NCI-H128 (cell line): ENCODE data around the gene BIN1.

ENCODE experiments used
- DNase-seq: peaks from one replicate; lab custom pipeline; 2025; ENCODE audit not compliant: unreplicated experiment; lab: John Stamatoyannopoulos, UW

Gene BIN1

DNA sequence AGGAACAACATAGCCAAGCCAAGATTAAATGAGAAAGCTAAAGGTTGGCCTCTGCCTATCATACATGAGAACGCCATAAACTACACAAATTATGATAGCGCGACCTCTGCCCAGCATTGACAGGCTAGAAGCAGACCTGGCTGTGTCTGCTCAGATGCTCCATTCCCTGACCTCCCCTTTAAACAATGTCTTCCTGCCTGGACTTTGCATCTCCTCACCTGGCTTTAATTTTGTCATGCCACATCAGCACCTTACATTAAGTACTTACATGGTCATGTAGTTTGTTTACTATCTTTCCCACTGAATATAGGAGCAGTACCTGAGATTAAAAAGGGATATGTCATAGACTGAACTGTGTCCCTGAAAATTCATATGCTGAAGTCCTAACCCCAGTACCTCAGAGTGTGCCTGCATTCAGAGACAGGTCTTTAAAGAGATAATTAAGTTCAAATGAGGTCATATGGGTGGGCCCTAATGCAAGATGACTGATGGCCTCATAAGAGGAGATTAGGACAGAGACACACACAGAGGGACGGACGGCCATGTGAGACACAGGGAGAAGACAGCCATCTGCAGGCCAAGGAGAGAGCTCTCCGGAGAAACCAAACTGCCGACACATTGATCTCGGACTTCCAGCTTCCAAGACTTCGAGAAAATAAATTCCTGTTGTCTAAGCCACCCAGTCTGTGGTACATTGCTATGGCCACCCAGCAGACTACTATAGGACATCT is 103.7 kb downstream of the BIN1 start:
- DNase-seq: no peak

DNA sequence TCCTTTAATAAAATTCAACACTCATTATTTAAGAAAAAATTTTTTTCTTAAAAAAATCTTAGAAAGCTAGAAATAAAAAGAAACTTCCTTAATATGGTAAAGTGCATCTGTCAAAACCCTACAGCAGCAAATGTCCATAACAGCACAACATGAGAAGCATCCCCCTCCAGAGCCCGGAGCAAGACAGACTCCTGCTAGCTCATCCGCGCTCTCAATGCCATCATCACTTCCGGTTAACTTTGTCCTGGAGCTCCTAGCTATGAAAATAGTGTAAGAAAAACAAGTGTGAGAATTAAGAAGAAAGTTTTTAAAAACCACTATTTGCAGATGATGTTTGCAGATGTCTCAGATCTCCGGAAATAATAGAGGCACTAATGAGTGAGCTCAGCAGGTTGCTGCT is 105.2 kb downstream of the BIN1 start:
- DNase-seq: no peak

DNA sequence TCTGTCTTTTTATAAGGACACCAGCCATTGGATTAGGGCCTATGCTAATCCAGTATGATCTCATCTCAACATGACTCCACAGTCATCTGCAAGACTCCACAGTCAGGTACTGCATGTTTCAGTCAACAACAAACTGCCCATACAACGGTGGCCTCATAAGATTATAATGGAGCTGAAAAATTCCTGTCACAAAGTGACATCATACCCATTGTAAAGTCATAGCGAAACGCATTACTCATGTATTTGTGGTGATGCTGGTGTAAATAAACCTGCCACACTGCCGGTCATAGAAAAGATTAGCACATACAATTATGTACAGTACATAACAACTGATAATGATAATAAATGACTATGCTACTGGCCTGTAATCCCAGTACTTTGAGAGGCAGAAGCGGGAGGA is 106.0 kb downstream of the BIN1 start:
- DNase-seq: no peak

DNA sequence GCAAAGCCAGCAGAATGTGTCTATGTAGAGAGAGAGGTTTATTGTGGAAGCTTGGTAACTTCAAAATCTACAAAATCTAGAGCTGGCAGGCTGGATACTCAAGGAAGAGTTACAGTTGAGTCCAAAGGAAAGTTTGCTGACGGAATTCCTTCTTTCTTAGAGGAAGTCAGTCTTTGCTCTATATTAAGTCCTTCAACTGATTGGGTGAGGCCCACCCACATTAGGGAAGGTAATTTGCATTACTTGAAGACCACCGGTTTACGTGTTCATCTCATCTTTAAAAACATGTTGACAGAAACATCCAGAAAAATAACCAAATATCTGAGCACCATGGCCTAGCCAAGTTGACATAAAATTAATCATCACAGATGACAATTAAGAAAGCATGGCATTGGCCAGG is 106.8 kb downstream of the BIN1 start:
- no peak for DNase-seq

DNA sequence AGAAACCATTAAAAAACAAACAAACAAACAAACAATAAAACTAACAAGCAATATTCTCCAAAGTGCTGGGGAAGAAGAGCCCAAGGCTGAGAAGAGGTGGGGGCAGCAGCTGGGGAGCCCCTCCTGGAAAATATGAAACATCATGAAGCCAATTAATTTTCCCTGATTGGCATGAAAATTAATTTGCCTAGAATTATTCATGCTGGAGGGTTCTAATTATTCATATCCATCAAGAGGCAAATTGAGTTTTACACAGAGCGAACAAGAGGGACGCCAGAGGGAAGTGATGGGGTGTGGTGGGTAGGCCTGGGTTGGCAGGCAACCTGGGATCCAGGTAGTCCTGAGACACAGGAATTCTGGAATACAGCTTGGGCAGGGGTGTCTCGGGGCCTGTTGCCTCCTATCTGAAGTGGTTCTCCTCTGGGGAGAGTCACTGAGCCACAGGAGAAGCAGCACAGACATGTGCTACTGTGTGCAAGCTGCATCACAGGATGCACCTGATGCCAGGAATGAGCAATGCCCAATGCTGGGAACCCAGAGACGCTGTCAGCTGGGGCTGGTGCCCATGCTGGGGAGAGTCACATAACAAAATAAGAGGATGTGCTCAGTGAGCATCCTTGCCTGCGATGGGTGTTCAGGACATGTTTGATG is 107.7 kb downstream of the BIN1 start:
- DNase-seq: no peak

DNA sequence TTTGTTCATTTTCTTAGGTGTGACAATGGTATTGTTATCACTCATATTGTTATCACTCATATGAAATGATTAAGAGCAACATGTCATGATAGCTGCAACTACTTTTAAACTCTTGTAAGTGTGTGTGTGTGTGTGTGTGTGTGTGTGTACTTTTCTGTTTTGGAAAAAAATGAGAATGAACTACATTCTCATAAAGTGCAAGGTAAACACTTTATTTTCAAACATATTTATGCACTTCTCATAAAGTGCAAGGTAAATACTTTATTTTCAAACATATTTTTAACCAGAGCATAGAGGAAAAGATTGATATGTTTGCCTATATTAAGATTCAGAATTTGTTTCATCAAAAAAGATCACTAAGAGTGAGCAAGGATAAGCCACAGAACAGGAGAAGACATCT is 108.5 kb downstream of the BIN1 start:
- no peak for DNase-seq
